22Rv1 (cell line): ENCODE measurements around the gene AHRR.

Source experiments
- H3K27ac ChIP-seq: fragments of 450-650 bp; 2 replicates; pipeline ENCODE4 v1.5.1; 2017
- ZFX ChIP-seq: fragments of 450-650 bp; IDR thresholded peaks from 2 replicates; pipeline ENCODE4 v1.6.1; 2017; ENCODE audit warnings: antibody characterized with exemption, borderline replicate concordance
- TF ChIP-seq, protein P1 (sequence below): fragments of 450-650 bp; IDR thresholded peaks from 2 replicates; pipeline ENCODE4 v1.5.1; 2017; ENCODE audit warnings: mild to moderate bottlenecking

AHRR gene

DNA sequence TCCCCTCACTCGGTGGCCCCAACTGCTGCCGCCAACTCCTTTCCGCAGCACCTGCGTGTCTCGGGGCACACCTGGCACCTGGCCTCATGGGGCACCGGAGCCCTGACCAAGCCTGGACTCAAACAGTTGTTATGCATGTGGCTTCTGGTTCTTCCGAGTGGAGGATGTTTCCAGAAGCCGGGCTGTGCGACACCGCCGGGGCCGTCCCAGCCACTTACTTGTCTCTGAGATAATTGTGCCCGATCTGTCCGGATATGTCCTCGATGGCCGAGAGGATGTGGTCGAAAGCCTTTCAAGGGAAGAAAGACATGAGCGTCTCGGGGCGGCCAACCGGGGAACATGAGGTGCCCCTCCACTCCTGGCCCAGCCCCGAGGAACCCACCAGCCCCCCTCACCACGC lies 159.8 kb downstream of the AHRR start:
- no peak overlapping the region for H3K27ac ChIP-seq
- TF ChIP-seq, protein P1, sequence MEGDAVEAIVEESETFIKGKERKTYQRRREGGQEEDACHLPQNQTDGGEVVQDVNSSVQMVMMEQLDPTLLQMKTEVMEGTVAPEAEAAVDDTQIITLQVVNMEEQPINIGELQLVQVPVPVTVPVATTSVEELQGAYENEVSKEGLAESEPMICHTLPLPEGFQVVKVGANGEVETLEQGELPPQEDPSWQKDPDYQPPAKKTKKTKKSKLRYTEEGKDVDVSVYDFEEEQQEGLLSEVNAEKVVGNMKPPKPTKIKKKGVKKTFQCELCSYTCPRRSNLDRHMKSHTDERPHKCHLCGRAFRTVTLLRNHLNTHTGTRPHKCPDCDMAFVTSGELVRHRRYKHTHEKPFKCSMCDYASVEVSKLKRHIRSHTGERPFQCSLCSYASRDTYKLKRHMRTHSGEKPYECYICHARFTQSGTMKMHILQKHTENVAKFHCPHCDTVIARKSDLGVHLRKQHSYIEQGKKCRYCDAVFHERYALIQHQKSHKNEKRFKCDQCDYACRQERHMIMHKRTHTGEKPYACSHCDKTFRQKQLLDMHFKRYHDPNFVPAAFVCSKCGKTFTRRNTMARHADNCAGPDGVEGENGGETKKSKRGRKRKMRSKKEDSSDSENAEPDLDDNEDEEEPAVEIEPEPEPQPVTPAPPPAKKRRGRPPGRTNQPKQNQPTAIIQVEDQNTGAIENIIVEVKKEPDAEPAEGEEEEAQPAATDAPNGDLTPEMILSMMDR, result no peak
- no peak for TF ChIP-seq ZFX

DNA sequence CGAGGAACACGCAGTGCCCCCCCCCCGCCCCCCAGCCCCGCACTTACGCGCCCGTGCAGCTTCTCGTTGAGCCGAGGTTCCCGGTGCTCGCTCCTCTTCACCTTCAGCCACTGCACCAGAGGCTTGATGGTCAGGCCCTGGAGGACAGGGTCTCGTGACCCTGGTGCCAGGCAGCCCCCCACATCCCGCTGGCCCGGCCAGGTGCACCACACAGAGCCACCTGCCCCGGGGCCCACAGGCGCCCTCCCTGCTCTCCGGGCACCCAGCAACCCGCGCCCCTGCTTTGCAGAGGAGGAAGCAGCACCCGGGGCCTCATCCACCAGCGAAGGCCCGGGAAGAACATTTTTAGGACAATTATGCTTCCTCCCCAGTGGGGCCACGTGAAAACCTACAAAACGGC lies 160.5 kb downstream of the AHRR start:
- TF ChIP-seq ZFX, result no peak
- TF ChIP-seq, protein P1, result no peak
- H3K27ac ChIP-seq, result no peak overlapping the region

DNA sequence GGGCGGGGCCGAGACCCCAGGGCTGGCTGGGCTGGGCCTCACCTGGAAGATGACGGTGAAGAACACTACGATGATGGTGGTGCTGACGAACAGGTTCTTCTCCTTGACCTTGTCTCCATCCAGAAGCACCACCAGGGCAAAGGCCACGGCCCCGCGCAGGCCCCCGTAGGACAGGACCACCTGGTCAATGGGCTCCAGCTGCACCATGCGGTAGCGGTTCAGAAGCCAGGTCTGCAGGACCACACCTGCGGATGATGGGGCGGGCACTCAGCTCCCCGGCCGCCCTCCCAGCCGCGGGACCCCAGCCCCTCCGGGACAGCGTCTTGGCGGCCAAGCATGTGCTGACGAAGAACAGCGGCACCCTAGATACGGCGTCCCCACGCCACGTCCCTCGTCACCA lies 161.0 kb downstream of the AHRR start:
- TF ChIP-seq, protein P1, result no peak
- no peak for TF ChIP-seq ZFX

DNA sequence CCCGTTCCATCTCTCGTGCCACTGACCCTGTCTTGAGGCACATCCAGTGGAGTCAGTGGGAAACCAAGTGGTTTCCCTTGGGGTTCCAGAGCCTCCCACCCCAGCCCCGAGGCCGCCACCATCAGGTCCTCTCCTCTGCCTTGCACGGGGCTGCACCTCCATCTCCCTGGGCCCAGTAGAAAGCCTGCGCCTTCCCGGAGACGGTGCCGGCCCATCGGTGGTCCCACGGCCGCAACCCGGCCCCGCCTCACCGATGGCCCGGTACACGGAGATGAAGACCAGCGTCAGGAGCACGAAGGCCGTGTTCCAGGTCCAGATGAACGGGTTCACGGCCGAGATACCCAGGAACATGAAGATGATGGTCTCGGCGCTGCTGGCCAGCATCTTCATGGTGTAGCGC lies 161.5 kb downstream of the AHRR start:
- H3K27ac ChIP-seq, result no peak overlapping the region
- TF ChIP-seq, protein P1, result no peak
- TF ChIP-seq ZFX, result no peak

More for the DNA sequence above, 161.0 kb downstream of the AHRR start:
- no peak overlapping the region for H3K27ac ChIP-seq

DNA sequence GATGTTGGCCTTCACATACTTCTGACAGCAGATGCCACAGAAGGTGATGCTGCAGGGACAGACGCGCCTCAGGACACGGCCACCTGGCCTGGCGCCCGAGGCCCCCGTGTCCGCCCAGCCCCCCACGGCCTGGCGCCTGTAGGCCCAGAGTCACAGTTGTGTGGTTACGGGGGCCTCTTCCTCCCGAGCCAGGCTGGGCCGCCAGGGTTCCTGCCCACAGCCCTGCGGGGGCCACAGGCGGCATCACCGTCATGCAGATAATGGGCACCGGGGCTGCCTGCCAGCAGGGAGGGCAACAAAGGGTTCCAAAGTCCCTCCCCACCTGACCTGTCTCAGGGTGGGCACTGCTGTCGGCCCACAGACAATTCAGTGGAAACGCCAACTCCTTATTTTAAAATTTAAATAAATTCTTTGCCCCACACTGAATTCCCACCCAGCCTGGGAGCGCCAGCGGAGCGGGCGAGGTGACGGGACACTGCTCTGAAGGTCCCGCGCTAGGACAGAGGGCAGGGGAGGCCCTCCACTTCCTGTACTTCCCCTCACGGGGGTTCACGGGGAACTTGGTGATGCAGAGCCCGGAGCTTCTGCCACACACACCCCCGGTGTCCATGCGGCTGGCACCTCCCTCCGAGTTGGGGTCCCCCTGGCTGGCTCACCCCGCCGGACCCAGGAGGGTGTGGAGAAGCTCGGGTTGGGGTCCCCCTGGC lies 162.1 kb downstream of the AHRR start:
- no peak overlapping the region for H3K27ac ChIP-seq
- no peak for TF ChIP-seq ZFX
- TF ChIP-seq, protein P1, result no peak

DNA sequence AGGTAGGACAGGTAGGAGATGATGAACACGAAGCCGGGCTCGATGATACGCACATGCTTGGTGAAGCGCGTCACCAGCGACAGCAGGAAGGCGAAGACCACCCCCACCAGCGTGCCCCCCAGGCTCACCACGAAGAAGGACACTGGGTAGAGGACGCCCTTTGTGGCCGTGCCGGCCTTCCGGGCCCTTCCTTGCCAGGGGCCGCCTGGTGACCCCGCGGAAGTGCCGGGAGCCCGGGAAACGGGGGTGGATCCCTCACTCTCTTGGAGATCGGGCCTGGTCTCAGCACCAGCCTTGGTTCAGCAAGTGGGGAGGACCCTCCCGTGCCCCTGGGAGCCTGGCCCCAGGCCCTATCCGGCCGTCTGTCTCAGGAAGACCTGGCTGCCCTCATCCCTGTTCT lies 163.0 kb downstream of the AHRR start:
- TF ChIP-seq, protein P1, result no peak
- no peak for TF ChIP-seq ZFX
- H3K27ac ChIP-seq, result no peak overlapping the region

DNA sequence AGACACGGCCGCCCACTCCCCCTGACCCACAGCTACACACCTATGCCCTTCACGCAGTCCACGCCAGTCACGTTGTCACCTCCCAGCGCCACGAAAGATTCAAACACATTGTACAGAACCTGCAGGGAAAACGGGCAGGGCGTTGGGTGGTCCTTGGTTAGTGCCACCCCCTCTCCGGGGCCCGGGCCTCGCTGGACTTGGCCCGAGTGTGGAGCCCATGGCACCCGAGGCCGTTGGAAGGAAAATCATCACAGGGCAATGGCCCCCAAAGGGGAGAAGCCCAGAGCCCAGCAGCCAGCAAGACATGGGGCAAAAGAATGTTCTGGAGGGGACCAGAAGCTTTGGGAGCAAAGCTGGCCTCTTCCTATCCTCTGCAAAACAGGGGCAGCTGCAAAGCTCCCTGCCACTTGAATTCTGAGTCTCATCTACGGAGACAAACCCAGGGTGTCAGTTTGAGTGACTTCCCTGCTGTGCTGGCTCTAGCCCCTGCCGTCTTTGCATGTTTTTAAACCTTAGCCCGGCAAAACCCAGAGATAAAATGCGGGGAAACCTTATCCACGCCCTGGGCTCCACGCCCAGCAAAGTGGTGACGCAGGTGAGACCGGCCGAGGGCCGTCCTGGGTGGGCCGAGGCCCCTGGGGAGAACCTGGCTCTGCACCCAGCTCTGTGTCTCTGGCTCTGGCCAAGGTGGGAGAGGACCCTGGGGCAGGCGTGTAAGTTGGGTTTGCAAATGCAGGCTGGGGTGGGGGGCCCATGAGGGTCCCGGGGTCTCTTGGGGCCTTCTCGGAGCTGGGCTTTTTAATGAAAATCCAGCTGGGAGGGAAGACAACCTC lies 163.8 kb downstream of the AHRR start:
- TF ChIP-seq ZFX, result no peak
- TF ChIP-seq, protein P1, result no peak
- no peak overlapping the region for H3K27ac ChIP-seq
